GM19193 (cell line): Measurements from ENCODE around the gene ASF1A.

Experiments used
- POLR2A ChIP-seq: IDR thresholded peaks from 4 replicates; pipeline ENCODE4 v1.6.1; 2011; ENCODE audit not compliant: insufficient read depth, insufficient read length; ENCODE audit errors: extremely low read depth

The ASF1A gene

GRCh38 chr6:118895859-118896258 is 1.9 kb downstream of the ASF1A start:
- no peak for TF ChIP-seq POLR2A

DNA sequence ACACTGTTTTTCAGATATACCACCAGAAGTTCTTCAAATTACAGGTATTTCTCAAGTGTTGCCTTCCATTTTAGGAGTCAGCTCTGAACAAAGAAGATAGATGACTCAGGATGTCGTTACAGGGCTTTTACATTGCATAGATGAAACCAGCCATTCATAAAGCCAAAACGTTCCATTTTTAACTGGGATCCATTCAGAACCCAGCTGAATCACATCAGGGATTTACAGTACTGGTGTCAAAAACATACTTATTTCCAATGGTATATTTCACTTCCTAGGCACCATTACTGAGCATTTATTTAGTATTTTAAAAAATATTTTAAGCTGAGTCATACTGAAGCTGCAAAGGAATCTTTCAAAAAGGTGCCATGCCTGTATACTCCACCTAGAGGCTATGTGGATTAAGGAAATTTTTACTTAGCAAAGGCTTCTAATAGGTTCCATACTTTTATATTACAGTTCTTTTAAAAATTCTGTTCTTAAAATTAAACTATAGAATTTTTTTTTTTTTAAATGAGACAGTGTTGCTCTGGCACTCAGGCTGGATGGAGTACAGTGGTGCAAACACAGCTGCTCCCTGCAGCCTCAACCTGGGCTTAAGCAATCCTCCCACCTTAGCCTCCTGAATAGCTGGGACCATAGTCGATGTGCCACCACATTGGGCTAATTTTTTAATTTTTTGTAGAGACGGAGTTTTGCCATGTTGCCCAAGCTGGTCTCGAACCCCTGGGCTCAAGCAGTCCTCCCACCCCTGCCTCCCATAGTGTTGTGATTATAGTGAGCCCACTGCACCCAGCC is 2.6 kb downstream of the ASF1A start:
- no peak for TF ChIP-seq POLR2A

DNA sequence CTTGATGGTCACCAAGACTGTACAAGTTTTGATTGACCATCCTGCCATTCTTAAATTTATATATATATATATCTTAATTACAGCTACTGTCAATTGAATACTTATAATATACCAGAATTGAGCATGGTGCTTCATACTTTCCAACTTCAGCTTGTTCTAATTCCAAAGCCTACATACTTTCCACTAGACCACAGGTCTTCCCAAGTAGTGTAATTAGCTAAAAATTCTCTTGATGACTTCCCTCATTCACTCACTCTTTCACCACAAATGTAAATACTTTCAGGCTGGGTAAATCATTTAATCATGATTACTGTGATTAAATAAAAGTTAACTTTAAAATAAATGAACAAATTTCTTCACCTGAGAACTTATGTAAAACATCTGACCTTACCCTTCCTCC is 3.4 kb downstream of the ASF1A start:
- no peak for TF ChIP-seq POLR2A

- no peak for TF ChIP-seq POLR2A
These were observed 6.0 kb downstream of the ASF1A start for GRCh38 chr6:118899948-118900347.

DNA sequence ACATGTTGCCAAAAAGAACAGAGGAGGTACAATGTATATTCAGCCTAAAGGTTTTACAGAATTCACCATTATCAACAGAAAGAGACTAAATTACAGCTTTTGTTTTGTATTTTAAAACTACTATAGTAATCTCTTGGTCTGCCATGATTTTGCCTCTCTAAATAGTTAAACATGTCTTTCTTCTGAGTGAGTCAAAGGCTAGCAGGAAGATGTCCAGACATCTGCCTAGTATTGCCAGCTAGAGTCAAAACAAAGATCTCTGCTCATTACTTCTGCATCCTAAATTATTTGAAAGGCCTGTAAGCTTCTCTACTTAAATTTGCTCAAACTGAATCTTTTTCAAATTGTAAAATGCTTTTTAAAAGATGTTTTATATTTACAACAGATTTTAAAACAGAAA is 8.8 kb downstream of the ASF1A start:
- TF ChIP-seq POLR2A, result no peak

DNA sequence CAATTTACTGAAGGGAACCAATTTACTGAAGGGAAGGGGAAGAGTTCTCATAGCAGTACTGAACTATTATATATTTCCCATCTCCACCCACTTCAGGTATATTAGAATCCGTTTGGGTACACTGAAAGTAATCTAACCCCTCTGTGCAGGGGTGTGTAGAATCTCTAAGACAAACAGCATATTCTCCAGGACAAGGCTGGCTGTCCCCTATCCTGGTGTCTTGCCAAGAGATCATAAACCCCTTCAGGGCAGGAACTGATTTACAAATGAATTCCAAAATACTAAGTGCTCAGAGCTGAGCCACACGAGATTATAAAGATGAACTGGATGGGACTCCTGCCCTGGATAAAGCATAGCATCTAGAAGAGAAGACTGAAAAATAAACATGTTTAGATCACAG is 9.2 kb downstream of the ASF1A start:
- TF ChIP-seq POLR2A, result no peak

DNA sequence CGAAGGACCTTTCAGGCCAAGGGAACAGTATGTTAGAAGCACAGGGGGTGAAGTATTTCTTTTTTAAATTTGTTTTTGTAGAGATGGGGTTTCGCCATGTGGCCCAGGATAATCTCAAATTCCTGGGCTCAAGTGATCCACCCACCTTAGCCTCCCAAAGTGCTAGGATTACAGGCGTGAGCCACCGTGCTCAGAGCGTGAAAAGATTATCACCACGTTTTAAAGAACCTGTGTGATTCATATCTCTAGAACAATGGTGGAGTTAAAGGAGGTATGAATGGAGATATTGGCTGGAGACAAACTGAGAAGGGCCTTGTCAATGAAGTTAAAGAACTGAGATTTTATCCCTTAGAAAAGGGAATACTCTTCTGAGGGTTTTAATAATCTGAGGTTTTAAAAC is 9.7 kb downstream of the ASF1A start:
- no peak for TF ChIP-seq POLR2A

DNA sequence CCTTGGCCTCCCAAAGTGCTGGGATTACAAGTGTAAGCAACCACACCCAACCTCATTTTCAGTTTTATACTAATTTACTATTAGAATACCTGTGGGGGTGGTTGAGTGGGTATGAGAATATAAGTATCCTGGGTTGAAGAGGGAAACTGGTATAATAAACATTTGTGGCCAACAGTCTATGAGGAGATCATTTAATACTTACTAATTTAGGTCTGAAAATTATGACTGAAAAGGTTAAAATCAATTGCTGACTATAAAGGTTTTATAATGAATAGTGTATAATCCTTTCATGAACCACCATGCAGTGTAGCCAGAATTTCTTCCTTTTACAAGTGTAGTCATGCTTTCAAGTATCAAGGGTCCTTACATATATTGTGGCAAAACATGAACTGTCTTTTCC is 11.1 kb downstream of the ASF1A start:
- no peak for TF ChIP-seq POLR2A

DNA sequence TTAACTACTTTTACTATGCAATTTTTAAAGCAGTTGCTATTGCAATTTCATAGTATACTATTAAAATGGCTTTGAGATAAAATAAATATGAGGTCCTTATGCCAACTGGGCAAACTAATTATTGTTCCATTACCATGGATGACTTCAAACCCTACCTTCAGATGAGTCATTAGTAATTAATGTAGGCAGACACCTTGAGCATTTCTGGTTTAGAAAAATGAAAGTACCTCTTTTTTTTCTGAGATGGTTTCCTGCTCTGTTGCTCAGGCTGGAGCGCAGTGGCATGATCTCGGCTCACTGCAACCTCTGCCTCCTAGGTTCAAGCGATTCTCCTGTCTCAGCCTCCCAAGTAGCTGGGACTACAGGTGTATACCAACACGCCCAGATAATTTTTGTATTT is 11.9 kb downstream of the ASF1A start:
- no peak for TF ChIP-seq POLR2A

DNA sequence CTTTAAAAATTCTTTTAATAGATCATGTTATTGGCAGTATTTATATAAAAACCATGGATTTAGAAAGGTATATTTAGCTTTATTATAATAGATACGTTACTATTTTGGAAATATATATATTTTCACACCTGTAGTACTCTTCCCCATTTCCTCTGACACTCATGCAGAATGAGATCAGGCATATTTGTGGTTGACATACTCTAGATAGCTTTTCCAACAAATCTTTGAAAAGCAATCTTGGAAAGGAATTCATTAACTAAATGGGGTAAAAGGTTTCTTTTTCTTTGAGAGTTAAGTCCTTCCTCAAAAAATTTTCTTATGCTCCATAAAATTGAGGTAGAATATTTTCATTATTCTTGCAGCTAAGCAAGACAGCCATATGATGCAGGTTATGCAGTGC is 14.5 kb downstream of the ASF1A start:
- TF ChIP-seq POLR2A, result no peak

- no peak for TF ChIP-seq POLR2A
These were observed 18.7 kb downstream of the ASF1A start for GRCh38 chr6:118912646-118913045.

DNA sequence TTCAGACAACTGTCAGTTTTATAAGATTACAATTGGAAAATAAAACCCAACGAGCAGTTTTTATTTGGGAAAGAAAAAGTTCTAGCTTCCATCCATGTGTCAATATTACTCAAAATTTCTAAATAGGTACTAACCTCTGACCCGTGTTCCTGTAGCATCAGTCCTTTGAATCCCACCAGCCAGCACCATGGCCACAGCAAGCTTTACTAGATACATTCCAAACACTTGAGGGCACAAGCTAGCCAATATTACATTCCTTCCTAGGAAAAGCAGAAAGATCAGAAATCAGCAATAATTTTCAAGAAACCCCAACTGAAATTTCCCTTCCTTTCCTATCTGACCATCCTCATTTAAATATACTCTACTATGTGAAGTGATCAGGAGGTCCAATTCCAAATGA is 19.2 kb downstream of the ASF1A start:
- TF ChIP-seq POLR2A, result no peak

DNA sequence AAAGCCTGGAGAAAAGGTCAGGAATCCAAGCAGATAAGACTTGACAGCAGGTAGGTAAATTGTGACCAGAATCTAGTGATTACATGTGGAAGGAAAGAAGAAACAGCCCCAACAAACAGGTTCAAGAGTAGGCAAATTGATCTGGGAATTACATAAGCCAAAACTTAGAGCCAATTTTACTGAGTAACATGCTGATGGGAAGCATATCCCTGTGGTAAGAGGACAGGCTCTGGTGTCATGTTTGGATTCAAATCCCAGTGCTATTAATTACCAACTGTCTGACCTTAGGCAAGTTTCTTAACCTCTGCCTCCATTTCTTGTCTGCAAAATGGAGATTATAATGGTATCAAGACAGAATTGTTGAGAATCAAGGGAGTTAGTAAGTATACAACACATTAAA is 20.6 kb downstream of the ASF1A start:
- TF ChIP-seq POLR2A, result no peak

GRCh38 chr6:118917546-118918328 is 23.8 kb downstream of the ASF1A start:
- no peak for TF ChIP-seq POLR2A

DNA sequence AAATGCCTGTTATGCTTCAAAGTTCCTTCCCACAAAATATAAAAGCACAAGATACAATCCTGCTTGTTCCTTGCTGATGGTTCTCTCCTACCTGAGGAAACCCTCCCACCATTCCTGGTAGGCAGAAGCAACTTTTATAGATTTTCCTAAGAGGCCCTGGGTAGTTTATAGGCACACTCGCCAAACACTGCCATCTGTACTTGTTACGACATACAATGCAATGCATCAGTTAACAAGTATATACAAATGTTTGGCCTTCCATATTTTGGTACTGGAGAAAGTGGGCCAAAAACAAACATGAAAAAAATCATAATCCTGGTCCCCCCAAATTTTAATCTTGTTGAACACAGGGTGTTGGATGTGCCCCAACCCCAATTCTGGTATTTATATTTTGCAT is 24.4 kb downstream of the ASF1A start:
- no peak for TF ChIP-seq POLR2A

GRCh38 chr6:118921084-118921483 is 27.1 kb downstream of the ASF1A start:
- no peak for TF ChIP-seq POLR2A
